Activated T-cell treated with anti-CD3 and anti-CD28 coated beads, Interleukin-2, amount 50 U/mL, for 24 hours (primary cell): ENCODE results near the gene GPC6.

ENCODE experiments used
- DNase-seq: peaks from one replicate; pipeline ENCODE4 v3.0.0-alpha.2; 2020
- H3K27ac Mint-ChIP-seq: 2 replicates; pipeline ENCODE4 v1.8.0; 2020; ENCODE audit warnings: mild to moderate bottlenecking, mixed read lengths
- H3K27me3 Mint-ChIP-seq: 2 replicates; pipeline ENCODE4 v1.8.0; 2020; ENCODE audit warnings: mixed read lengths
- H3K36me3 Mint-ChIP-seq: 2 replicates; pipeline ENCODE4 v1.8.0; 2020; ENCODE audit warnings: low read depth, mixed read lengths
- H3K4me1 Mint-ChIP-seq: 2 replicates; pipeline ENCODE4 v1.8.0; 2020; ENCODE audit warnings: low read depth, mixed read lengths
- H3K4me3 Mint-ChIP-seq: 2 replicates; pipeline ENCODE4 v1.8.0; 2020; ENCODE audit warnings: mild to moderate bottlenecking, moderate library complexity, mixed read lengths
- H3K9me3 Mint-ChIP-seq: 2 replicates; pipeline ENCODE4 v1.8.0; 2020; ENCODE audit warnings: mixed read lengths

Gene GPC6

GRCh38 chr13:93515267-93515666 lies 288.7 kb downstream of the GPC6 start:
- H3K4me3 Mint-ChIP-seq = no peak overlapping the region
- H3K36me3 Mint-ChIP-seq = no peaks in the 10 kb centered on the region
- peaks cover 6% of the 10 kb centered on the region for H3K4me1 Mint-ChIP-seq
- H3K27me3 Mint-ChIP-seq = peaks cover 11% of the 10 kb centered on the region
- H3K27ac Mint-ChIP-seq = no peak overlapping the region
- DNase-seq = no peak
- H3K9me3 Mint-ChIP-seq = no peaks in the 10 kb centered on the region

GRCh38 chr13:93517658-93518057 lies 291.1 kb downstream of the GPC6 start:
- Mint-ChIP-seq H3K4me3 (no peak overlapping the region), H3K36me3 (no peaks in the 10 kb centered on the region), H3K4me1 (no peaks in the 10 kb centered on the region), H3K27ac (no peak overlapping the region), H3K27me3 (peaks cover 11% of the 10 kb centered on the region), H3K9me3 (no peaks in the 10 kb centered on the region)
- no peak for DNase-seq

GRCh38 chr13:93521307-93521706 lies 294.7 kb downstream of the GPC6 start:
- H3K4me3 Mint-ChIP-seq = no peak overlapping the region

GRCh38 chr13:93522501-93522900 lies 295.9 kb downstream of the GPC6 start:
- no peaks in the 10 kb centered on the region for H3K27me3 Mint-ChIP-seq

More at GRCh38 chr13:93521307-93521706, 294.7 kb downstream of the GPC6 start:
- H3K36me3 Mint-ChIP-seq = no peaks in the 10 kb centered on the region
- H3K9me3 Mint-ChIP-seq = no peaks in the 10 kb centered on the region
- H3K27ac Mint-ChIP-seq = no peak overlapping the region
- H3K27me3 Mint-ChIP-seq = peaks cover 5% of the 10 kb centered on the region
- DNase-seq = no peak
- no peaks in the 10 kb centered on the region for H3K4me1 Mint-ChIP-seq

GRCh38 chr13:93525087-93525486 lies 298.5 kb downstream of the GPC6 start:
- DNase-seq = no peak
- Mint-ChIP-seq H3K36me3 (no peaks in the 10 kb centered on the region), H3K9me3 (no peaks in the 10 kb centered on the region), H3K27ac (no peak overlapping the region), H3K27me3 (no peaks in the 10 kb centered on the region), H3K4me1 (no peaks in the 10 kb centered on the region), H3K4me3 (no peak overlapping the region)

More at GRCh38 chr13:93522501-93522900, 295.9 kb downstream of the GPC6 start:
- Mint-ChIP-seq H3K36me3 (no peaks in the 10 kb centered on the region), H3K27ac (no peak overlapping the region), H3K4me1 (no peaks in the 10 kb centered on the region), H3K4me3 (no peak overlapping the region), H3K9me3 (no peaks in the 10 kb centered on the region)
- no peak for DNase-seq

GRCh38 chr13:93527748-93528297 lies 301.2 kb downstream of the GPC6 start:
- H3K4me3 Mint-ChIP-seq = no peak overlapping the region
- H3K27me3 Mint-ChIP-seq = no peaks in the 10 kb centered on the region
- H3K36me3 Mint-ChIP-seq = no peaks in the 10 kb centered on the region
- no peak overlapping the region for H3K27ac Mint-ChIP-seq
- DNase-seq = no peak
- H3K4me1 Mint-ChIP-seq = no peaks in the 10 kb centered on the region
- H3K9me3 Mint-ChIP-seq = no peaks in the 10 kb centered on the region

GRCh38 chr13:93529961-93530360 lies 303.4 kb downstream of the GPC6 start:
- no peak overlapping the region for H3K4me3 Mint-ChIP-seq
- no peak for DNase-seq
- no peaks in the 10 kb centered on the region for H3K36me3 Mint-ChIP-seq
- H3K4me1 Mint-ChIP-seq = no peaks in the 10 kb centered on the region
- H3K27me3 Mint-ChIP-seq = no peaks in the 10 kb centered on the region
- H3K9me3 Mint-ChIP-seq = no peaks in the 10 kb centered on the region
- no peak overlapping the region for H3K27ac Mint-ChIP-seq

GRCh38 chr13:93534181-93534700 lies 307.6 kb downstream of the GPC6 start:
- H3K36me3 Mint-ChIP-seq = no peaks in the 10 kb centered on the region
- no peak for DNase-seq
- H3K9me3 Mint-ChIP-seq = no peaks in the 10 kb centered on the region
- no peaks in the 10 kb centered on the region for H3K4me1 Mint-ChIP-seq
- H3K27ac Mint-ChIP-seq = no peak overlapping the region
- no peak overlapping the region for H3K4me3 Mint-ChIP-seq
- no peaks in the 10 kb centered on the region for H3K27me3 Mint-ChIP-seq

- Mint-ChIP-seq H3K36me3 (no peaks in the 10 kb centered on the region), H3K4me1 (no peaks in the 10 kb centered on the region), H3K27ac (no peak overlapping the region), H3K27me3 (no peaks in the 10 kb centered on the region), H3K4me3 (no peak overlapping the region), H3K9me3 (no peaks in the 10 kb centered on the region)
- no peak for DNase-seq
Measured at GRCh38 chr13:93535251-93535650, 308.6 kb downstream of the GPC6 start.

GRCh38 chr13:93539914-93540313 lies 313.3 kb downstream of the GPC6 start:
- no peak overlapping the region for H3K27ac Mint-ChIP-seq
- H3K4me1 Mint-ChIP-seq = no peaks in the 10 kb centered on the region
- DNase-seq = no peak
- no peak overlapping the region for H3K4me3 Mint-ChIP-seq
- peaks cover 7% of the 10 kb centered on the region for H3K9me3 Mint-ChIP-seq
- no peaks in the 10 kb centered on the region for H3K27me3 Mint-ChIP-seq
- no peaks in the 10 kb centered on the region for H3K36me3 Mint-ChIP-seq

GRCh38 chr13:93547886-93548285 lies 321.3 kb downstream of the GPC6 start:
- Mint-ChIP-seq H3K9me3 (peaks cover 5% of the 10 kb centered on the region), H3K4me1 (no peaks in the 10 kb centered on the region), H3K4me3 (no peak overlapping the region), H3K27me3 (no peaks in the 10 kb centered on the region), H3K27ac (no peak overlapping the region), H3K36me3 (no peaks in the 10 kb centered on the region)
- no peak for DNase-seq

- Mint-ChIP-seq H3K27me3 (peaks cover 2% of the 10 kb centered on the region), H3K9me3 (no peaks in the 10 kb centered on the region), H3K27ac (no peak overlapping the region), H3K4me3 (no peak overlapping the region), H3K36me3 (no peaks in the 10 kb centered on the region), H3K4me1 (no peaks in the 10 kb centered on the region)
- DNase-seq = no peak
Measured at GRCh38 chr13:93549326-93550005, 322.9 kb downstream of the GPC6 start.

GRCh38 chr13:93550236-93550635 lies 323.6 kb downstream of the GPC6 start:
- H3K27ac Mint-ChIP-seq = no peak overlapping the region
- no peaks in the 10 kb centered on the region for H3K4me1 Mint-ChIP-seq
- no peak for DNase-seq
- H3K36me3 Mint-ChIP-seq = no peaks in the 10 kb centered on the region
- peaks cover 2% of the 10 kb centered on the region for H3K27me3 Mint-ChIP-seq
- no peak overlapping the region for H3K4me3 Mint-ChIP-seq
- no peaks in the 10 kb centered on the region for H3K9me3 Mint-ChIP-seq

GRCh38 chr13:93552596-93552995 lies 326.0 kb downstream of the GPC6 start:
- H3K9me3 Mint-ChIP-seq = no peaks in the 10 kb centered on the region
- H3K36me3 Mint-ChIP-seq = no peaks in the 10 kb centered on the region
- H3K4me1 Mint-ChIP-seq = no peaks in the 10 kb centered on the region
- no peak for DNase-seq
- no peak overlapping the region for H3K4me3 Mint-ChIP-seq
- peaks cover 2% of the 10 kb centered on the region for H3K27me3 Mint-ChIP-seq
- no peak overlapping the region for H3K27ac Mint-ChIP-seq

GRCh38 chr13:93554514-93554913 lies 327.9 kb downstream of the GPC6 start:
- Mint-ChIP-seq H3K4me1 (no peaks in the 10 kb centered on the region), H3K4me3 (no peak overlapping the region), H3K36me3 (no peaks in the 10 kb centered on the region), H3K9me3 (no peaks in the 10 kb centered on the region), H3K27me3 (peaks cover 2% of the 10 kb centered on the region), H3K27ac (no peak overlapping the region)
- no peak for DNase-seq
